Activated T-cell treated with anti-CD3 and anti-CD28 coated beads for 1 hour (primary cell): ENCODE data around the gene LDHD.
"Not testable (repeated sequence)": the region's sequence is repeated elsewhere in the genome, so short reads cannot be mapped to it uniquely, and the experiment has no call there.

Source experiments
- DNase-seq: peaks from one replicate; pipeline ENCODE4 v3.0.0-alpha.2; 2020; ENCODE audit warnings: low read depth

Gene LDHD

GRCh38 chr16:75116081-75116910 lies at the start of gene LDHD:
Gene LDHD, minus strand, starts transcription at chr16:75116780. Its CDS starts 60 bp downstream, at chr16:75116720.
- DNase-seq, result no peak

- no peak for DNase-seq
These were observed 43.8 kb upstream of the LDHD start for GRCh38 chr16:75160386-75160785.

DNA sequence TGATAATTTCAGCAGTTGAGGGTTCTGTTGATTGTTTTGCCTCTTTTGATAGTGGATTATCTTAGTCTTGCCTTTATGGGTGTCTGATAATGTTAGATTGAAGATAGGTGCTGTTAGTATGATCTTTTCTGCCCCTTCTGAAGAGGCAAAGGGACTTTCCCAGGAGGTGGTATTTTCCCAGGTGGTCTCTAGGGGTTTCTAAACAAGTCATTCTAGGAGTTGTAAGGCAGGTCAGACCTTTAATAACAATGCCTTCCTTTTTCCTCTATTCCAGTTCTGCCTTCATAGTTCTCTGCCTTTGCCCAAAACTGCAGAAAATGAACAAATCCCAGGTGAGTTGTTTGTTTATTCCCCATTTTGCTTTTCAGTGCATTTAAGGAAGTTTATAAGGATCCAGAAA lies 36.1 kb upstream of the LDHD start:
- no peak for DNase-seq

DNA sequence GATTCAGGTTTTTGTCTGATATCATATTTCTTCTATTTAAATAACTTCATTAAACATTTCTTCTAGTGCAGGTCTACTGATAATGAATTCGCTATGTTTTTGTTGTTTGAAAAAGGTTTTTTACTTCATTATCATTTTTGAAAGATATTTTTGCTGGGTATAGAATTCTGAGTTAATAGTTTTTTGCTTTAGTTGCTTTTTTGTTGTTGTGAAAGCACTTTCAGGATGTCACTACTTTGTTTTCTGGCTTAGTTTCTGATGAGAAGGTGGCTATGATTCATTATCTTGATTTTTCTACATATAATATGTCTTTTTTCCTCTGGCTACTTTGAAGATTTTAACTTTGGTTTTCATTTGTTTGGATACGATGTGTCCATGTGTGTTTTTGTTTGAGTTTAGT lies 35.2 kb upstream of the LDHD start:
- DNase-seq, result no peak

DNA sequence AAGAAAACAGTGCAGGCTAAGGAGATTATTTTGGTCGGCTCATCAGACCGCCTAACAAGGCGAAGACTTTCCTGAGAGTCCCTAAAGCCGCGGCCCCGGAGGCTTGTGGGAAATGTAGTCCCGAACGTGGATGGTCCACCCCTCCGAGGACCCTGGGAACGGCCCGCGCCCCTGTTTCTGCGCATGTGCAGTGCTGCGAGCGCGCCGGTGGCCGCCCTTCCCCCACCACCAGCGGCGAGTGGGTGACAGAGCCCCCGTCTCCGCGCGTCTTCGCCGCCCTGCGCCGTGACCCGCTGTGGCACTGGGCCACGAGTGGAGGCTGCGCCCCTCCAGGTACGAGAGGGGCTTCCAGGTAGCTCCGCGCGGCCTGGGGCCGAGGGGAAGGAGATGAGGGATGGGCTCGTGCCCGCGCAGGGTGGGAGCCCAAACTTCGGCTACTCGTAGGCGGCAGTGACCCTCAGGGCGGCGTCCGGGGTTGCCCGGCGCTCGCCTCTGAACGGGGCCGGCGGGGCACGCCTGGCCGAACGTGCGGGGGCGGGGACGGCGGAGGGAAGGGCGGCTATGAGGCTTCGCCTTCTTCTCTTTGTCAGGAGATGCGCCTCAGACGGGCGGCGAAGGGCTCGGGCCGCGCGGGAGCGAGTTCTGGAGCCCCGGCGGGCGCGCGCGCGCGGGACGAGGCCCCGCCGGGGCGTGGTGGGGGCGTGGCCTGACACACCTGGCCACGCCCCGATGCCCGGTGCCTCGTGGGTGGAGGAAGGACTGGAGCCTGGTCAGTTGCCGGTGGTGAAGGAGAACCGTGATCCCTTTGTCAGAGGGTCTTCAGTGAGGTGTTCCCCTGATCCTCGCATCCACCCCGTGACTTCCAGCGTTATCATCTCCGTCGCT lies 32.0 kb upstream of the LDHD start, which contains the start of gene ZFP1:
TSS of gene ZFP1 (plus strand) at position 214 of the 885 bp plus-strand sequence. CDS start 4,428 bp downstream, outside the sequence.
- peak; percentile 95 for DNase-seq

GRCh38 chr16:75147968-75148310 lies 31.4 kb upstream of the LDHD start:
- no peak for DNase-seq

GRCh38 chr16:75143941-75144340 lies 27.4 kb upstream of the LDHD start:
- DNase-seq, result no peak

DNA sequence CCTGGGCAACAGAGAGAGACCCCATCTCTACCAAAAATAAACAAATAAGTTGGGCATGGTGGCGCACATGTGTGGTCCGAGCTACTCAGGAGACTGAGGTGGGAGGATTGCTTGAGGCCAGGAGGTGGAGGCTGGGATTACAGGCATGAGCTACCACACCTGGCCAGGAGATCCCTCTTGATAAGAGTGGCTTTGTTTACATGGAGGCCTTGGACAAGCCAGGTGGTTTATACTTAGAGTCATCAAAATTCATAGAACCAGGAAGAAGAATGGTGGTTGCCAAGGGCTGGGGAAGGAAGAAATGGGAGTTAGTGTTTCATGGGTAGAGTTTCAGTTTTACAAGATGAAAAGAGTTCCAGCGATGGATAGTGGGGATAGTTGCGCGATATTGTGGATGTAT lies 22.9 kb upstream of the LDHD start:
- no peak for DNase-seq

- no peak for DNase-seq
These were observed 22.1 kb upstream of the LDHD start for GRCh38 chr16:75138636-75139035.

DNA sequence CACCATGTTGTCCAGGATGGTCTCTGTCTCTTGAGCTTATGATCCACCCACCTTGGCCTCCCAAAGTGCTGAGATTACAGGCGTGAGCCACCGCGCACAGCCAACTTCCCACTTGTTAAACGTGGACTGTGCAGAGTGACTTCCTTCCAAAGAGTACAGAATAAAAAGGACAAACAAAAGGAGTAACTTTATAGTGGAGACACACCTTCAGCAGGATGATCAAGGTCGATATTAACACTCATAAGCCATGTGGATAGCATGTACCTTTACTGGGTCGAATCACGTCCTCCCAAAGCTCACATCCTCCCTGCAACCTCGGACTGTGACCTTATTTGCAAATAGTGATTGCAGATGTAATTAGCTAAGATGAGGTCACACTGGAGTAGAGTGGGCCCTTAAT lies 21.7 kb upstream of the LDHD start:
- DNase-seq, result no peak

GRCh38 chr16:75131081-75131480 lies 14.5 kb upstream of the LDHD start:
- no peak for DNase-seq

GRCh38 chr16:75130150-75130771 lies 13.7 kb upstream of the LDHD start:
- DNase-seq, result no peak

DNA sequence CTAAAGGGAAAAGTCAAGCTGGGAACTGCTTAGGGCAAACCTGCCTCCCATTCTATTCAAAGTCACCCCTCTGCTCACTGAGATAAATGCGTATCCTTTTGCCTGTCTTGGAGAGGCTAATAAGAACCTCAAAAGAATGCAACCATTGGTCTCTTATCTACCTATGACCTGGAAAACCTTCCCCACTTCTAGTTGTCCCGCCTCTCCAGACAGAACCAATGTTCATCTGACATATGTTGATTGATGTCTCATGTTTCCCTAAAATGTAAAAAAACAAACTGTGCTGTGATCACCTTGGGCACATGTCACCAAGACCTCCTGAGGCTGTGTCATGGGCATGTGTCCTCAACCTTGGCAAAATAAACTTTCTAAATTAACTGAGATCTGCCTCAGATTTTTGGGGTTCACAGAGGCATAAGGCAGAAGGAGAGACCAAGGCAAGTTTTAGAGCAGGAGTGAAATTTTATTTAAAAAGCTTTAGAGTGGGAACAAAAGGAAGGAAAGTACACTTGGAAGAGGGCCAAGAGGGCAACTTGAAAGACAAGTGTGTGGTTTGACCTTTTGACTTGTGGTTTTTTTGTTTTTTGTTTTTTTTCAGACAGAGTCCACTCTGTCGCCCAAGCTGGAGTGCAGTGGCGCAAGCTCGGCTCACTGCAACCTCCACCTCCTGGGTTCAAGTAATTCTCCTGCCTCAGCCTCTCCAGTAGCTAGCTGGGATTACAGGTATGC lies 13.0 kb upstream of the LDHD start:
- not testable (repeated sequence) for DNase-seq

DNA sequence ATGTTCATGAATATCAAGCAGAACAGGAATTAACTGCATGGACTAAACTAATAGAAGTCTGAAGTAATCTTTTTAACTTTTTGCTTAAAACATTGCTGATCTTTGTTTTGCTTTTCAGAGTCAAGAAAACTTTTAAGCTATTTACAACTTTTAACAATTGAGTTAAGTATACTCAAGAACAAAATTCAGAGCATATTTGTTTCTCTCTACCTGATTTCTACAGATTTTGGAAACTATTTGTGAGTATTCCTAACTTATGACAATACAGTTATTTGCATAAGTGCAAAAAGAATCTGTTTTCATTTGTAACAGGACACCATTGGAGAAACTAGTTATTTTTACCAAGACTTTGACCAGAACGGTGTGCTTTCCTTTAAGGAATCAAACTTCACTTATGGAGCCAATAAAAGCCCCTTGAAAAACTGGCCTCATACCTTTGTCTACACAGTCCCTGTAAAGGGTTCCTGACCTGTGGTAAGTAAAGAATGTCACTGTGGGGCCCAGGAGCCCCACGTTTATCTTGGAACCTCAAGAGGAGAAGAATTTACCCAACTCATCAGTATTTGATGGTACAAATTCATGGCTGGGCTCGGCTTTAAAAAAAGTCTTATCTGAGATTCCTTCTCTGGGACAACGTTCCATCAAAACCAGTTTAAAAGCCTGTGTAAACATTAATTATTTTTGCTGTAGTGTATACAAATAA lies 11.3 kb upstream of the LDHD start:
- DNase-seq, result no peak

DNA sequence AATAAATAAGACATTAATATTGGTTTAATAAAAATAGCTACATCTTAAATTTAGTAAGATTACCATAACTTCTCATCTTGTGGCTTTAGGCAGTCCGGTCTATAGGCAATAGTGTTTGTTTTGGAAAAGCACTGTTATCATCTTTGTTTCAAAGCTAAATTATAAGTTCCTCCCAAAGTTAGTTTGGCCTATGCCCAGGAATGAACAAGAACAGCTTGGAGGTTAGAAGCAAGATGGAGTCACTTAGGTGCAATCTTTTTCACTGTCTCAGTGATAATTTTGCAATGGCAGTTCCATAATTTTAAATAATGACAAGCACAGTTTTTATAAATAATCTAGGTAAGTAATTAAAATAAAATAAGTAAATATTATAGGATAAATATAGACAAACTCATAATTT lies 6.0 kb upstream of the LDHD start:
- no peak for DNase-seq

GRCh38 chr16:75121949-75122568 lies 5.5 kb upstream of the LDHD start:
- DNase-seq, result no peak

DNA sequence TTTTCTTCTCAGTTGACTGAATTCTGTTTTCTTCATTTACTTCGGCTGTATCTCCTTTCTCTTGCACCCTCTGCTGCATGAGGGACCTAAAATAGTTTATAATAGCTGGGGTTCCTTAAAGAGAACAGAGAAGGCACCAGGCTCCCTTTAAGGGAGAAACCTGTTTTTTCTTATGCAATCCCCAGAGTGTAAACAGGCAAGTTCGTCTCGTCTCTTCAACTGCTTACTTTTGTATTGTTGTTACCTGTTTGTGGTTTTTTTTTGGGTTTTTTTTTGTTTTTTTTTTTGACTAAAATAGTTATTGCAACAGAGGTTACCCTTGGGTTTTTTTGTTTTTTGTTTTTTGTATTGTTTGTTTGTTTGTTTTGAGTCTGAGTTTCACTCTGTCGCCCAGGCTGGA lies 3.7 kb upstream of the LDHD start:
- no peak for DNase-seq

DNA sequence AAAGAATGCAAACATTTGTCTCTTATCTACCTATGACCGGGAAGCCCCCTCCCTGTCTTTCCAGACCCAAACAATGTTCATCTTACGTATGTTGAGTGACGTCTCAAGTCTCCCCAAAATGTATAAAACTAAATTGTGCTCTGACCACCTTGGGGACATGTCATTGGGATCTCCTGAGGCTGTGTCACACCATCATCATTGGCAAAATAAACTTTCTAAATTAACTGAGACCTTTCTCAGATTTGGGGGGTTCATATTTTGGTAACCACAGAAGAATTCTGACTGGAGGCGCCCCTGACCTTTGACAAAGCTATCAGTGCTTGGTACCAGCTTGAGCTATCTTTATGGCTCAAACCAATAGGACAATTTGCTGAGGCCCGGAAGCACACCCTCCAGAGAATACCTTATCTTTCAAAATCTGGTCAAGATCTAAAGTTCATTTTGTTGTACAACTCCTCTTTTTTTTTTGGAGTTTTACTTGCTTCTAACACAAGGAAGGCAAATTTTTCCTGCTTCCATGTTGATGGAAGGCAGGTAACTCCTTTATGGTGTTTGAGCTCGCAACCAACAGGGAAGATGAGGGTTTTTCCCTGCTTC lies 2.5 kb upstream of the LDHD start:
- no peak for DNase-seq

DNA sequence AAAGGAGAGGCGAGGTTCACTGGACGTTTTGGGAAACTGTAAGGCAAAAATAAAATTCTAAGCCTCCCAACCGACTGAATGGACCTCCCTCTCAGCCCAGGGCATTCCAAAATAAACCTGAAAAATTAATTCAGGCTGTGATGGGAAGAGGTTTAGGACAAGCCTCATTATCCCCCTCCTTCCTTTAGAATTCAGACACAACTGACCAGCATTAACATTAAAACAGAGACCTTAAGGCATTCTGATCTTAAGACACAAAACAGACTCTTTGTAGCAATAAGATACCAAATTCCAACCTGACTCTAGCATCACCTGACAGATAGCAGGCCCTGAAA lies 298 bp upstream of the LDHD start:
- no peak for DNase-seq

DNA sequence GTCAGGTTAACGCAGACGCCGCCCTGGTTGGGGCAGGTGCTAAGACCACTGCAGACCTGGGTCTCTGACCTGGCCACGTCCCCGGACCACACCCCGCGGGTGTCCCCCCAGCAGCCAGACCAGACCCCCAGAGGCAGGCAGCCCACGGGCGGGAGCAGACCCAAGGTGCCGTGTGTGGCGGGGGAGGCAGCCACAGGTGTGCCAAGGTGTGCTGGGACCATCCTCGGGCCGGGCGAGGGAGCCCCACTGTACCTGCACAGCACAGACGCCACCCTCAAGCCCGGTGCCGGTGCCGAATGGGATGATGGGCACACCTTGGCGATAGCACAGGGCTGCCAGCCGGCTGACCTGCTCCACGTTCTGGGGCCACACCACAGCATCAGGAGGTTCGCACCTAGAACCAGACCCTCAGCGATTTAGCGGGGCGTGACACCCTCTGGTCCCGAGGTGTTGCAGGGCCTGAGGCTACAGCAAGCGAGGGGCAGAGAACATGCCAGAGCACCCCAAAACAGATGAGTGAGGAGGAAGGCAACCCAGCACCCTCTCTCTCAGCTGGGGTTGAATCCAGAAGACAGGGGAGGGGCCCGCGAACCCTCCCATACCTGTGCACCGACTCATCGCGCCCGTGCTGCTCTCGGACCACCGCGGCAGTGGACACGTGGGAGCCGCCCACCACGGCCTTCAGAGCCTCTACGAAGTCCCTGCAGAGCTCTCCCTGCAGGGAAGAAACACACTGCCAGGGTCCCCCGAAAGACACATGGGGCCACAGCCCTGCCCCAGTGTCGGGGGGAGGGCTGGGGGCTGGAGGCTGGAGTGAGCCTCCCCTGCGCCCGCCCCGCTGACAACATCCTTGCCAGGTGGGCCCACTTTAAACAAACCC lies 1.4 kb downstream of the LDHD start:
- DNase-seq, result no peak
